Measurements from ENCODE around the gene FAM184B.
"Not testable (repeated sequence)": the region's sequence is repeated elsewhere in the genome, so short reads cannot be mapped to it uniquely, and the experiment has no call there.

Gene FAM184B

DNA sequence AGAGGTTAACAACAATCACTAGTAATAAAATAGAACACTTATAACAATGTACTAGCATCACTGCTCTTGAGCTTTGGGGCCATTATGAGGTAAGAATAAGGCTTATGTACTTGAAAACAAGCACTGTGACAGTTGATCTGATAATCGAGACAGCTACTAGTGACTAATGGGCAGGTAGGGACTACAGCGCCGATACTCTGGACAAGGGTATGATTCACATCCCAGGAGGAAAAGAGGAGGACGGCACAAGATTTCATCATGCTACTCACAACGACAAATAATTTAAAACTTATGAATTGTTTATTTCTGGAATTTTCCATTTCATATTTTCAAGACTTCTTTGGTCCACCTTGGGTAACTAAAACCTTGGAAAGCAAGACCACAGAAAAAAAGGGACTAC is 62.3 kb downstream of the FAM184B start:
- no peaks in the 10 kb centered on the region for H3K36me3 ChIP-seq (ENCODE audit: insufficient read depth, low read length)
- DNase-seq (ENCODE audit: low read depth, low spot score), result no peak
- H3K27ac ChIP-seq, result no peak overlapping the region
- H3K4me3 ChIP-seq, result no peak overlapping the region
- H3K9ac ChIP-seq (ENCODE audit: insufficient read length), result no peak overlapping the region
- TF ChIP-seq FOXP2 (optimal IDR thresholded peaks at IDR 0.05; ENCODE audit: control extremely low read depth, extremely low read length, insufficient read depth) (no peak), POLR2AphosphoS5 (IDR thresholded peaks at IDR 0.05; ENCODE audit: borderline replicate concordance, low read depth, low read length) (no peak), EZH2 (IDR thresholded peaks at IDR 0.05) (no peak)
- H3K9me3 ChIP-seq (ENCODE audit: low read depth, low read length), result no peaks in the 10 kb centered on the region

GRCh38 chr4:17718471-17718870 is 63.0 kb downstream of the FAM184B start:
- Histone ChIP-seq H3K36me3 (ENCODE audit: insufficient read depth, low read length) (no peaks in the 10 kb centered on the region), H3K27ac (no peak overlapping the region), H3K4me3 (no peak overlapping the region), H3K9ac (ENCODE audit: insufficient read length) (no peak overlapping the region), H3K9me3 (ENCODE audit: low read depth, low read length) (no peaks in the 10 kb centered on the region)
- no peak for DNase-seq (ENCODE audit: low read depth, low spot score)
- TF ChIP-seq EZH2 (IDR thresholded peaks at IDR 0.05) (no peak), POLR2AphosphoS5 (IDR thresholded peaks at IDR 0.05; ENCODE audit: borderline replicate concordance, low read depth, low read length) (no peak), FOXP2 (optimal IDR thresholded peaks at IDR 0.05; ENCODE audit: control extremely low read depth, extremely low read length, insufficient read depth) (no peak)

DNA sequence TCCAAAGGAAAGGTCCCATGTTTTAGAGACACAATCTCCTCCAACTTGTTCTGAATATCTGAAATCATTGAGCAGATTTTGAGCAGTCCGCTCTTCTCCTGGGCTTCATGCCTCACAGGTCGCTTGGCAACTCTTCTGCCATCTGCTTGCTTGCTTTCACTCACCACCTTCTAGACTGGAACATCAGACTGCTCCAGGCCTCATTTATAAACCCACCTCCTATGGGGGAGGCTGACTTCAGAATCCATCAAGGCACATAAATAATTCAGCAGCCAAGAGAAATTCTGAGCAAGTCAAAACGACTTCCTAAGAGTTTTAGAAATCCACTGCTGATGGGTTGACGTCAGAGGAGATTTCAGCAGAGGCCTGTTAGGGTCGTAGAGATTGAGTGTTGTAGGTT is 64.1 kb downstream of the FAM184B start:
- peak; percentile 18 for DNase-seq (ENCODE audit: low read depth, low spot score)
- H3K36me3 ChIP-seq (ENCODE audit: insufficient read depth, low read length), result no peaks in the 10 kb centered on the region
- no peaks in the 10 kb centered on the region for H3K9me3 ChIP-seq (ENCODE audit: low read depth, low read length)
- TF ChIP-seq FOXP2 (optimal IDR thresholded peaks at IDR 0.05; ENCODE audit: control extremely low read depth, extremely low read length, insufficient read depth) (no peak), POLR2AphosphoS5 (IDR thresholded peaks at IDR 0.05; ENCODE audit: borderline replicate concordance, low read depth, low read length) (no peak), EZH2 (IDR thresholded peaks at IDR 0.05) (no peak)
- H3K27ac ChIP-seq, result peak overlapping the region; percentile 46; the same call in 1 of the 2 replicates
- H3K4me3 ChIP-seq, result no peak overlapping the region; the same call in 1 of the 2 replicates
- no peak overlapping the region for H3K9ac ChIP-seq (ENCODE audit: insufficient read length)

DNA sequence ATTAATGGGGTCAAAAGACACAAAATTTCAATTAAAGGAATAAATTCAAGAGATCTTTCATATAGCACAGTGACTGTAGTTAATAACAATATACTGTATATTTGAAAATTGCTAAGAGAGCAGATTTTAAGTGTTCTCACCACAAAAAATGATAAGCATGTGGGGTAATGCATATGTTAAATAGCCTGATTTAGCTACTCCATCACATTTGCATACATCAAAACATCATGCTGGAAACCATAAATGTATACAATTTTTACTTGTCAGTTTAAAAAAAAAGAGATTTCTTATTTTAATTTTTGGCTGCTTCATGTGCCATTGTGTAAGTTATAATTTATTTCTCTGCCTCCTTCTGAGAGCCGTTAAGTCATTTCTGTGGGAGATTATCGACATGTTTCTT is 65.9 kb downstream of the FAM184B start:
- no peak overlapping the region for H3K9ac ChIP-seq (ENCODE audit: insufficient read length)
- DNase-seq (ENCODE audit: low read depth, low spot score), result peak; percentile 6
- no peaks in the 10 kb centered on the region for H3K9me3 ChIP-seq (ENCODE audit: low read depth, low read length)
- no peaks in the 10 kb centered on the region for H3K36me3 ChIP-seq (ENCODE audit: insufficient read depth, low read length)
- no peak for TF ChIP-seq EZH2 (IDR thresholded peaks at IDR 0.05)
- no peak for TF ChIP-seq FOXP2 (optimal IDR thresholded peaks at IDR 0.05; ENCODE audit: control extremely low read depth, extremely low read length, insufficient read depth)
- no peak for TF ChIP-seq POLR2AphosphoS5 (IDR thresholded peaks at IDR 0.05; ENCODE audit: borderline replicate concordance, low read depth, low read length)
- H3K4me3 ChIP-seq, result peak overlapping the region; percentile 30; the same call in 1 of the 2 replicates
- peak overlapping the region; percentile 80 for H3K27ac ChIP-seq

DNA sequence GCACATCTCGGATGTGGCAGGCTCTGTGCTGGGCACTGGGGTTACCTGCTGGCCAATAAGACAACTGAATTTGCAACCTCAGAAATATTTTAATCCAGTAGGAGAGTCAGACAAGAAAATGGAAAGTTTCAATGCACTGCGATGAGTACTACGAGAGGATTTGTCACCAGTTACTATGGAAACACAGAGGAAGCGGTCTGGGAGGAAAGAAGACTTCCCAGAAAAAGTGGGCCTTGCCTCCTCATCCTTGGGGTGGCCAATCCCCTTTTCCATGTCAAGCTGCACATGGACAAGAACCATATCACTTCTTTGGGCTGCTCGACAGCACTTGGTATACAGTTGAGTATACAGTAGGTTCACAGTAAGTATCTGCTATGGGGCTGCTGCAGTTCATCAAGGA is 67.6 kb downstream of the FAM184B start:
- H3K4me3 ChIP-seq, result no peak overlapping the region
- no peak overlapping the region for H3K27ac ChIP-seq
- DNase-seq (ENCODE audit: low read depth, low spot score), result no peak
- no peaks in the 10 kb centered on the region for H3K9me3 ChIP-seq (ENCODE audit: low read depth, low read length)
- TF ChIP-seq POLR2AphosphoS5 (IDR thresholded peaks at IDR 0.05; ENCODE audit: borderline replicate concordance, low read depth, low read length) (no peak), FOXP2 (optimal IDR thresholded peaks at IDR 0.05; ENCODE audit: control extremely low read depth, extremely low read length, insufficient read depth) (no peak), EZH2 (IDR thresholded peaks at IDR 0.05) (no peak)
- no peaks in the 10 kb centered on the region for H3K36me3 ChIP-seq (ENCODE audit: insufficient read depth, low read length)
- no peak overlapping the region for H3K9ac ChIP-seq (ENCODE audit: insufficient read length)

- H3K36me3 ChIP-seq (ENCODE audit: insufficient read depth, low read length), result no peaks in the 10 kb centered on the region
- TF ChIP-seq EZH2 (IDR thresholded peaks at IDR 0.05), result no peak
- no peak for TF ChIP-seq POLR2AphosphoS5 (IDR thresholded peaks at IDR 0.05; ENCODE audit: borderline replicate concordance, low read depth, low read length)
- TF ChIP-seq FOXP2 (optimal IDR thresholded peaks at IDR 0.05; ENCODE audit: control extremely low read depth, extremely low read length, insufficient read depth), result no peak
- no peak overlapping the region for H3K4me3 ChIP-seq
- no peak for DNase-seq (ENCODE audit: low read depth, low spot score)
- no peak overlapping the region for H3K9ac ChIP-seq (ENCODE audit: insufficient read length)
- no peak overlapping the region for H3K27ac ChIP-seq
- no peaks in the 10 kb centered on the region for H3K9me3 ChIP-seq (ENCODE audit: low read depth, low read length)
Observed at GRCh38 chr4:17712166-17712565, 69.3 kb downstream of the FAM184B start.

DNA sequence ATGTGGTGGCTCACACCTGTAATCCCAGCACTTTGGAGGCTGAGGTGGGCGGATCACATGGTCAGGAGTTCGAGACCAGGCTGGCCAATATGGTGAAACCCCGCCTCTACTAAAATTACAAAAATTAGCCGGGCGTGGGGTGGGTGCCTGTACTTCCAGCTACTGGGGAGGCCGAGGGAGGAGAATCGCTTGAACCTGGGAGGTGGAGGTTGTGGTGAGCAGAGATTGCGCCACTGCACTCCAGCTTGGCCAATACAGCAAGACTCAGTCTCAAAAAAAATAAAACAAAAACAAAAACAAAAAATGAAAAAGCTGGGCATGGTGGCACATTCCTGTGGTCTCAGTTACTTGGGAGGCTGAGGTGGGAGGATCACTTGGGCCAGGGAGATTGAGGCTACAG is 70.2 kb downstream of the FAM184B start:
- not testable (repeated sequence) for H3K4me3 ChIP-seq; H3K9me3 ChIP-seq (ENCODE audit: low read depth, low read length); H3K27ac ChIP-seq; H3K9ac ChIP-seq (ENCODE audit: insufficient read length); DNase-seq (ENCODE audit: low read depth, low spot score); H3K36me3 ChIP-seq (ENCODE audit: insufficient read depth, low read length)

GRCh38 chr4:17709763-17710068 is 71.7 kb downstream of the FAM184B start:
- H3K9me3 ChIP-seq (ENCODE audit: low read depth, low read length), result no peaks in the 10 kb centered on the region
- no peak for DNase-seq (ENCODE audit: low read depth, low spot score)
- H3K27ac ChIP-seq, result no peak overlapping the region
- no peak overlapping the region for H3K9ac ChIP-seq (ENCODE audit: insufficient read length)
- no peak for TF ChIP-seq POLR2AphosphoS5 (IDR thresholded peaks at IDR 0.05; ENCODE audit: borderline replicate concordance, low read depth, low read length)
- TF ChIP-seq FOXP2 (optimal IDR thresholded peaks at IDR 0.05; ENCODE audit: control extremely low read depth, extremely low read length, insufficient read depth), result no peak
- no peak for TF ChIP-seq EZH2 (IDR thresholded peaks at IDR 0.05)
- H3K4me3 ChIP-seq, result no peak overlapping the region
- no peaks in the 10 kb centered on the region for H3K36me3 ChIP-seq (ENCODE audit: insufficient read depth, low read length)

DNA sequence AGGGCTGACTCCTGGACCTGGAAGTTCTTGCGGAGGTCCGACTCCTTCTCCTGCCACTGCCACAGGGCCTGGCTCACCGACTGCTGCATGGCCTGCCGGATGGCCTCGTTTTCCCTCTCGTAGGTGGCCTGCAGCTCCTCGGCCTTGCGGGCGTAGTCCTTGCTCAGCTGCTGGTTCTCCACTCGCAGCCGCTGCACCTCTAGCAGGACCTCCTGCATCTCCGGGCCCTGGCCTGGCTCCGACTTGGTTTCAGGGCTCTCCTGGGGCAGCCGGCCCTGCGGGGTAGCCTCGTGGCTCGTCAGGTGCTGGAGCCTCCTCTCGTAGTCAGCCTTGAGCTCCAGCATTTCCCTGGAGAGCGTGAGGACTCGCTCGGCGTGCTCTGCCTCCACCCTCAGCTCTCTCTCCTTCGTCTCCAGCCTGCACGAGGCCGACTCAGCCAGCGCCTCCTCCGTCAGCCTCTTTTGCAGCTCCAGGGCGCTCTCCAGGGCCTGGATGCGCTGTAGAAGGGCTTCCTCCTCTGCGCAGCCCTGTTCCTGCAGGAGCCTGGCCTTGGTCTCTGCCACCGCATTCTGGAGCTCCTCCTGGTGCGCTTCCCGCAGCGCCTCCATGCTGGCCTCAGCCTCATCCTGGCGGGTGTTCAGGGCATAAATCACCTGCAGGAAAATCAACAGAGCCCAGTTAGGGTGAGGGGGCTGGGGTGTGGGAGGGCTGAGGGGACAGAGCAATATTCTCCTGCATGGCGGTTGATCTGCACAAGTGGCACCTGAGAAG is 72.2 kb downstream of the FAM184B start:
- H3K4me3 ChIP-seq, result no peak overlapping the region
- no peak for TF ChIP-seq EZH2 (IDR thresholded peaks at IDR 0.05)
- TF ChIP-seq POLR2AphosphoS5 (IDR thresholded peaks at IDR 0.05; ENCODE audit: borderline replicate concordance, low read depth, low read length), result no peak
- TF ChIP-seq FOXP2 (optimal IDR thresholded peaks at IDR 0.05; ENCODE audit: control extremely low read depth, extremely low read length, insufficient read depth), result no peak
- no peak for DNase-seq (ENCODE audit: low read depth, low spot score)
- no peak overlapping the region for H3K27ac ChIP-seq
- no peaks in the 10 kb centered on the region for H3K9me3 ChIP-seq (ENCODE audit: low read depth, low read length)
- no peaks in the 10 kb centered on the region for H3K36me3 ChIP-seq (ENCODE audit: insufficient read depth, low read length)
- H3K9ac ChIP-seq (ENCODE audit: insufficient read length), result no peak overlapping the region

Measured in SK-N-MC (cell line).